Left lung (tissue), 10 donors: ENCODE data around the gene HEATR1. TPM values are rescaled to one million over a fixed set of nuclear protein-coding genes. Genes with fewer than 3 reads are reported as not detected.

Experiments used
- ATAC-seq: fragments of 200-7000 bp; cut with Tn5 transposase; one replicate; pipeline ENCODE4 v1.9.1; 2020; ENCODE audit warnings: moderate library complexity
- DNase-seq, 4 donors: peaks; one replicate each; pipeline ENCODE4 v3.0.0-alpha.2; 2013 to 2020
- H3K27ac ChIP-seq, 2 donors: fragments of 200-600 bp; sonication (generic) in 1 of 2; one replicate each; pipeline versions ENCODE4 v1.5.0 to v1.8.0; 2020 to 2021
- H3K27me3 ChIP-seq, 2 donors: fragments of 200-600 bp; sonication (generic) in 1 of 2; one replicate each; pipeline versions ENCODE4 v1.5.0 to v1.8.0; 2020 to 2021
- H3K36me3 ChIP-seq, 2 donors: fragments of 200-600 bp; sonication (generic) in 1 of 2; one replicate each; pipeline versions ENCODE4 v1.5.0 to v1.8.0; 2020 to 2021
- H3K4me1 ChIP-seq, 2 donors: fragments of 200-600 bp; one replicate each; pipeline ENCODE4 v1.8.0; 2021
- H3K4me3 ChIP-seq, 2 donors: fragments of 200-600 bp; sonication (generic) in 1 of 2; one replicate each; pipeline versions ENCODE4 v1.5.0 to v1.8.0; 2020 to 2021; ENCODE audit warnings: mild to moderate bottlenecking in 1 of 2
- H3K9me3 ChIP-seq, 2 donors: fragments of 200-600 bp; sonication (generic) in 1 of 2; one replicate each; pipeline versions ENCODE4 v1.5.0 to v1.8.0; 2020 to 2021
- CTCF ChIP-seq, 2 donors: fragments of 200-600 bp; sonication (generic) in 1 of 2; IDR thresholded peaks; one replicate each; pipeline versions ENCODE4 v1.5.0 to v1.8.0; 2021; ENCODE audit warnings: antibody characterized with exemption in 2 of 2
- intact Hi-C, 2 donors: fragments of 100-400 bp; cut with DNase I; formaldehyde crosslinking; loops; one replicate each; pipeline versions ENCODE4 v1.11.2 to v1.14.2; 2022
- polyA plus RNA-seq, 6 donors: library from polyadenylated mRNA; unstranded; fragments of 120-200 nt; gene quantifications; one replicate each; pipeline ENCODE4 v1.2.1, GENCODE V29; 2013; ENCODE audit not compliant: insufficient read length in 6 of 6
- total RNA-seq, 2 donors: library from RNA; stranded (reverse); fragmentation: NEBNext Ultra II Directional; extraction: Animal tissue kit (Norgen Biotek cat#: 25700); gene quantifications; one replicate each; pipeline ENCODE4 v1.2.1, GENCODE V29; 2021
- donor health status: DM: no; HTN: yes; CAD: no.
- donor health status: DM: no; HTN: no; CAD: no.

HEATR1 gene
- total and polyA plus RNA-seq, 8 donors = 21.1 to 36.2 (median 32.5) TPM

DNA sequence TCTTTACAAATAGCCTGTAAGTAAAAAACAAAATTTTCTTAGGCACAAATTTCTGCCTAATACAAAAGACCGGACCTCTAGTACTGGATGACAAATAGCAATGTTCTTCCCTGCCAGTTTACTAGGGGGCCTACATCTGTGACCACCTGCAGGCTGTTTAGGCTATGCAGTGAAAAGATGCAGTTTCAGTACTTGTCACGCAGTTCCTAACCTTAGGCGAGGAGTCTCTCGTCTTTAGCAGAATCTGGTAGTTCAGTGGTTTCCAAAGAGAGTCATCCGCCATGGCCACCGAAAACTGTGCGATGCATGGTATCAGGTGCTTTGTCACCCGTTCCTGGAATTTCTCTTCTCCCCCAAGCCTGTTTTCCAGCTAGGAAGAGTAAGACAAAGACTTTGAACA lies 50.9 kb downstream of the HEATR1 start:
- peaks cover 0 to 100% of the 10 kb centered on the region in 2 donors for H3K36me3 ChIP-seq

GRCh38 chr1:236552901-236553300 lies 51.4 kb downstream of the HEATR1 start:
- ATAC-seq = no peak
- peaks cover 0 to 100% of the 10 kb centered on the region in 2 donors for H3K36me3 ChIP-seq
- no peak for TF ChIP-seq CTCF (IDR thresholded peaks at IDR 0.05)

More for the DNA sequence above, 50.9 kb downstream of the HEATR1 start:
- Histone ChIP-seq H3K27ac (no peak overlapping the region), H3K27me3 (no peaks in the 10 kb centered on the region), H3K4me1 (no peaks in the 10 kb centered on the region), H3K9me3 (no peaks in the 10 kb centered on the region), H3K4me3 (no peak overlapping the region)
- intact Hi-C loops = no loop called here
- DNase-seq (no peak), ATAC-seq (no peak)
- no peak for TF ChIP-seq CTCF (IDR thresholded peaks at IDR 0.05)

GRCh38 chr1:236552096-236552495 lies 52.2 kb downstream of the HEATR1 start:
- no peaks in the 10 kb centered on the region for H3K27me3 ChIP-seq
- no peaks in the 10 kb centered on the region for H3K4me1 ChIP-seq
- ATAC-seq = no peak
- intact Hi-C loops = no loop called here
- DNase-seq = no peak
- H3K27ac ChIP-seq = no peak overlapping the region
- no peaks in the 10 kb centered on the region for H3K9me3 ChIP-seq
- no peak overlapping the region for H3K4me3 ChIP-seq
- H3K36me3 ChIP-seq = peaks cover 0 to 100% of the 10 kb centered on the region in 2 donors
- TF ChIP-seq CTCF (IDR thresholded peaks at IDR 0.05) = no peak

More at GRCh38 chr1:236552901-236553300, 51.4 kb downstream of the HEATR1 start:
- no peak for DNase-seq
- intact Hi-C loops = no loop called here
- no peak overlapping the region for H3K27ac ChIP-seq
- no peaks in the 10 kb centered on the region for H3K9me3 ChIP-seq
- no peaks in the 10 kb centered on the region for H3K27me3 ChIP-seq
- H3K4me3 ChIP-seq = no peak overlapping the region
- H3K4me1 ChIP-seq = no peaks in the 10 kb centered on the region

- intact Hi-C loops = no loop called here
- ATAC-seq (no peak), DNase-seq (no peak)
- Histone ChIP-seq H3K27ac (no peak overlapping the region), H3K4me3 (no peak overlapping the region), H3K4me1 (no peaks in the 10 kb centered on the region), H3K9me3 (no peaks in the 10 kb centered on the region), H3K36me3 (peaks cover 0 to 100% of the 10 kb centered on the region in 2 donors), H3K27me3 (no peaks in the 10 kb centered on the region)
- no peak for TF ChIP-seq CTCF (IDR thresholded peaks at IDR 0.05)
These were observed 53.1 kb downstream of the HEATR1 start for GRCh38 chr1:236550961-236551851.

GRCh38 chr1:236548452-236548851 lies 55.9 kb downstream of the HEATR1 start:
- H3K27me3 ChIP-seq = no peaks in the 10 kb centered on the region
- H3K9me3 ChIP-seq = no peaks in the 10 kb centered on the region
- ATAC-seq (no peak), DNase-seq (no peak)
- intact Hi-C loops = no loop called here
- TF ChIP-seq CTCF (IDR thresholded peaks at IDR 0.05) = no peak
- H3K4me3 ChIP-seq = no peak overlapping the region
- H3K36me3 ChIP-seq = peaks cover 0 to 100% of the 10 kb centered on the region in 2 donors
- H3K27ac ChIP-seq = no peak overlapping the region
- no peaks in the 10 kb centered on the region for H3K4me1 ChIP-seq
